Panc1 (cell line): ENCODE data around the gene FNDC8. TPM values are rescaled to one million over a fixed set of nuclear protein-coding genes. Genes with fewer than 3 reads are reported as not detected.

Experiments used
- ATAC-seq: fragments of 200-7000 bp; cut with Tn5 transposase; 2 replicates; pipeline ENCODE4 v1.9.1; 2020; ENCODE audit warnings: mild to moderate bottlenecking, moderate library complexity
- BruUV-seq: library from RNA; stranded (reverse); fragments of 400-500 nt; replicated peaks from 2 replicates; lab custom pipeline; 2021; lab: Mats Ljungman, UMichigan
- CTCF ChIA-PET: fragments of 300-600 bp; sonication (Branson Sonifier 250); formaldehyde crosslinking; loops from one replicate; lab custom pipeline; 2022; ENCODE audit warnings: antibody characterized with exemption; lab: Charles Lee
- POLR2A ChIA-PET: fragments of 300-600 bp; sonication (Branson Sonifier 250); formaldehyde crosslinking; loops from one replicate; lab custom pipeline; 2022; ENCODE audit warnings: antibody characterized with exemption; lab: Charles Lee
- DNase-seq: peaks from one replicate; pipeline ENCODE4 v3.0.0-alpha.2; 2010; ENCODE audit warnings: low read depth, low spot score
- H3K27ac ChIP-seq: 2 replicates; pipeline ENCODE4 v1.5.1; 2011; ENCODE audit warnings: mild to moderate bottlenecking, low read length, inconsistent platforms
- H3K27me3 ChIP-seq: fragments of 200-500 bp; sonication (Bioruptor generic); 2 replicates; pipeline ENCODE4 v1.6.0; 2014; ENCODE audit warnings: low read length, inconsistent platforms; ENCODE audit not compliant: control insufficient read depth, insufficient read depth
- H3K36me3 ChIP-seq: fragments of 200-500 bp; sonication (Bioruptor generic); 2 replicates; pipeline ENCODE4 v1.5.1; 2014; ENCODE audit warnings: inconsistent platforms, mild to moderate bottlenecking, low read length, moderate library complexity; ENCODE audit not compliant: control insufficient read depth, insufficient read depth
- H3K4me1 ChIP-seq: 2 replicates; pipeline ENCODE4 v1.5.1; 2011; ENCODE audit warnings: inconsistent platforms, mild to moderate bottlenecking, low read length, moderate library complexity; ENCODE audit not compliant: control insufficient read depth, insufficient read depth
- H3K4me3 ChIP-seq, 2 experiments: 2 replicates each; pipeline ENCODE4 v1.5.1; 2011 to 2012; ENCODE audit warnings: low read depth in 2 of 2, low read length in 2 of 2, mild to moderate bottlenecking in 2 of 2, inconsistent platforms in 1 of 2, moderate library complexity in 1 of 2
- H3K9me3 ChIP-seq: fragments of 200-500 bp; sonication (Bioruptor generic); 2 replicates; pipeline ENCODE4 v1.5.1; 2014; ENCODE audit warnings: low read depth, mild to moderate bottlenecking, inconsistent platforms, low read length, moderate library complexity; ENCODE audit not compliant: control insufficient read depth, insufficient read depth
- CTCF ChIP-seq: fragments of 450-650 bp; IDR thresholded peaks from 2 replicates; pipeline ENCODE4 v1.5.1; 2017; ENCODE audit warnings: mild to moderate bottlenecking
- POLR2AphosphoS5 ChIP-seq: IDR thresholded peaks from 2 replicates; pipeline ENCODE4 v1.6.1; 2012; ENCODE audit warnings: mild to moderate bottlenecking, low read depth, low read length, moderate library complexity
- REST ChIP-seq, 2 experiments: IDR thresholded peaks; 2 replicates each; pipeline ENCODE4 v1.6.1; 2011 to 2012; ENCODE audit warnings: low read depth in 2 of 2, control low read depth in 1 of 2, low read length in 1 of 2, mild to moderate bottlenecking in 1 of 2, moderate library complexity in 1 of 2; ENCODE audit not compliant: insufficient read depth in 1 of 2
- SIN3A ChIP-seq: IDR thresholded peaks from 2 replicates; pipeline ENCODE4 v1.6.1; 2012; ENCODE audit warnings: low read depth, mild to moderate bottlenecking, low read length, moderate library complexity, borderline replicate concordance; ENCODE audit not compliant: insufficient read depth
- TCF7L2 ChIP-seq: IDR thresholded peaks from 2 replicates; pipeline ENCODE4 v1.6.1; 2011; ENCODE audit warnings: mild to moderate bottlenecking, low read depth, low read length, inconsistent platforms
- in situ Hi-C: cut with HindIII; loops from 2 replicates; pipeline ENCODE4 v1.10.0; 2016; ENCODE audit warnings: low sequenced_read_pairs, low pct_unique_long_range_greater_than_20kb
- intact Hi-C: fragments of 100-400 bp; cut with micrococcal nuclease; formaldehyde crosslinking; loops from one replicate; pipeline ENCODE4 v1.10.0; 2022; ENCODE audit not compliant: unreplicated experiment
- total RNA-seq: library from RNA; stranded (reverse); gene quantifications from one replicate; pipeline ENCODE4 v1.2.1, GENCODE V29; 2021; ENCODE audit not compliant: unreplicated experiment

FNDC8 gene
- total RNA-seq, 1 experiment from 2014 or later, result not detected

- POLR2A ChIA-PET, result interaction anchor here (0.6 kb wide), 1 partner anchor 13 kb away, joined by 3 read pairs; no protein-coding TSS in a partner anchor
- Histone ChIP-seq H3K4me3 (no peak overlapping the region), H3K4me1 (no peaks in the 10 kb centered on the region), H3K27me3 (no peaks in the 10 kb centered on the region), H3K27ac (no peak overlapping the region), H3K9me3 (no peaks in the 10 kb centered on the region), H3K36me3 (no peaks in the 10 kb centered on the region; the same call in 1 of the 2 replicates)
- intact Hi-C loops (no loop called here), in situ Hi-C loops (no loop called here)
- ATAC-seq (no peak), DNase-seq (no peak)
- CTCF ChIA-PET, result no interaction called here
- no peak for TF ChIP-seq REST (IDR thresholded peaks at IDR 0.05; ENCODE audit: insufficient read depth in 1 of 2, low read depth in 2 of 2, low read length in 1 of 2)
- TF ChIP-seq POLR2AphosphoS5, result no peak
- no peak for TF ChIP-seq TCF7L2
- TF ChIP-seq SIN3A, result no peak
- no peak for TF ChIP-seq CTCF
- BruUV-seq, result no TSS peak
Measured at GRCh38 chr17:35127751-35128514, 6.5 kb downstream of the FNDC8 start.

- no peak for DNase-seq
- ChIA-PET CTCF (no interaction called here), POLR2A (no interaction called here)
- intact Hi-C loops, result no loop called here
- peak; percentile 20; the same call in 1 of the 2 replicates for ATAC-seq
- in situ Hi-C loops, result no loop called here
- Histone ChIP-seq H3K36me3 (peaks cover 8% of the 10 kb centered on the region), H3K4me1 (no peaks in the 10 kb centered on the region), H3K9me3 (no peaks in the 10 kb centered on the region), H3K27me3 (no peaks in the 10 kb centered on the region), H3K4me3 (no peak overlapping the region), H3K27ac (no peak overlapping the region)
- TF ChIP-seq SIN3A (no peak), TCF7L2 (no peak), CTCF (no peak)
- TSS peak; percentile 43 for BruUV-seq
Measured at GRCh38 chr17:35129154-35129972, 7.9 kb downstream of the FNDC8 start.
